GM12864 (cell line): ENCODE data around the gene HMG20A.

Experiments
- DNase-seq: peaks from one replicate; pipeline ENCODE4 v3.0.0-alpha.2; 2011; ENCODE audit warnings: low read depth
- H3K4me3 ChIP-seq: 2 replicates; pipeline ENCODE4 v1.5.1; 2011; ENCODE audit warnings: mild to moderate bottlenecking, low read depth, low read length, control low read depth
- CTCF ChIP-seq: IDR thresholded peaks from 2 replicates; pipeline ENCODE4 v1.5.1; 2011; ENCODE audit warnings: low read depth, mild to moderate bottlenecking, moderate library complexity, low read length, control low read depth, inconsistent platforms; ENCODE audit errors: missing control alignments

Gene HMG20A

GRCh38 chr15:77533578-77534430 is 113.1 kb downstream of the HMG20A start:
- H3K4me3 ChIP-seq, result no peak overlapping the region
- TF ChIP-seq CTCF, result no peak
- DNase-seq, result no peak
